SK-N-SH (cell line): ENCODE results near the gene TBL3. TPM values are rescaled to one million over a fixed set of nuclear protein-coding genes. Genes with fewer than 3 reads are reported as not detected.

ENCODE experiments used
- CTCF ChIA-PET: fragments of 300-600, 350-600 bp; formaldehyde crosslinking; extraction: SDS; loops from one replicate; lab custom pipeline; 2021; lab: Yijun Ruan, JAX
- POLR2A ChIA-PET: fragments of 350-600 bp; sonication (Branson Sonifier 250); formaldehyde crosslinking; extraction: SDS; loops from one replicate; lab custom pipeline; 2020; ENCODE audit warnings: antibody characterized with exemption, inconsistent platforms; lab: Yijun Ruan, JAX
- DNase-seq: peaks from one replicate; pipeline ENCODE4 v3.0.0; 2012
- H2AFZ ChIP-seq: fragments of 200-600 bp; sonication (generic); 2 replicates; pipeline ENCODE4 v1.8.1; 2016; ENCODE audit warnings: antibody characterized with exemption, mild to moderate bottlenecking, low read depth
- H3F3A ChIP-seq: fragments of 200-600 bp; sonication (generic); replicated peaks from 2 replicates; pipeline ENCODE3; 2016; ENCODE audit warnings: antibody characterized with exemption, mild to moderate bottlenecking; ENCODE audit not compliant: insufficient read depth
- H3K27ac ChIP-seq, 2 experiments: fragments of 200-500 bp in 1 of 2; fragments of 200-600 bp in 1 of 2; sonication (Bioruptor generic) in 1 of 2; sonication (generic), shearing (Covaris generic) in 1 of 2; 2 replicates each; pipeline versions ENCODE4 v1.5.1 to v1.6.1; 2014 to 2016; ENCODE audit warnings: low read depth in 2 of 2, inconsistent platforms in 1 of 2, low read length in 1 of 2, mild to moderate bottlenecking in 1 of 2, mixed read lengths in 1 of 2
- H3K27me3 ChIP-seq: fragments of 200-600 bp; sonication (generic), shearing (Covaris generic); 2 replicates; pipeline ENCODE4 v1.6.1; 2016; ENCODE audit warnings: mixed run types; ENCODE audit not compliant: insufficient read depth
- H3K36me3 ChIP-seq, 2 experiments: fragments of 200-500 bp in 1 of 2; fragments of 200-600 bp in 1 of 2; sonication (Bioruptor generic) in 1 of 2; sonication (generic) in 1 of 2; replicated peaks in 1 of 2; 2 replicates each; pipeline versions ENCODE3 to v1.5.1; 2014 to 2016; ENCODE audit warnings: low read length in 1 of 2, mild to moderate bottlenecking in 1 of 2; ENCODE audit not compliant: insufficient read depth in 2 of 2, control insufficient read depth in 1 of 2
- H3K4me1 ChIP-seq, 2 experiments: fragments of 200-500 bp in 1 of 2; fragments of 200-600 bp in 1 of 2; sonication (Bioruptor generic) in 1 of 2; sonication (generic), shearing (Covaris generic) in 1 of 2; 2 replicates each; pipeline versions ENCODE4 v1.5.1 to v1.6.1; 2014 to 2016; ENCODE audit warnings: low read depth in 1 of 2, low read length in 1 of 2, mixed run types in 1 of 2; ENCODE audit not compliant: insufficient read depth in 2 of 2, control insufficient read depth in 1 of 2
- H3K4me2 ChIP-seq: fragments of 200-600 bp; sonication (generic), shearing (Covaris generic); 2 replicates; pipeline ENCODE4 v1.6.1; 2017; ENCODE audit warnings: mixed run types
- H3K4me3 ChIP-seq, 2 experiments: fragments of 200-500 bp in 1 of 2; fragments of 200-600 bp in 1 of 2; sonication (Bioruptor generic) in 1 of 2; sonication (generic), shearing (Covaris generic) in 1 of 2; 2 replicates each; pipeline versions ENCODE4 v1.5.1 to v1.8.1; 2014 to 2016; ENCODE audit warnings: low read depth in 2 of 2, inconsistent platforms in 1 of 2, low read length in 1 of 2, mild to moderate bottlenecking in 1 of 2, mixed read lengths in 1 of 2, moderate library complexity in 1 of 2
- H3K79me2 ChIP-seq: fragments of 200-600 bp; sonication (generic); 2 replicates; pipeline ENCODE4 v1.8.1; 2017; ENCODE audit warnings: mild to moderate bottlenecking; ENCODE audit not compliant: insufficient read depth
- H3K9ac ChIP-seq: fragments of 200-600 bp; sonication (generic); 2 replicates; pipeline ENCODE4 v1.6.1; 2017; ENCODE audit warnings: mixed run types
- H3K9me2 ChIP-seq: fragments of 200-600 bp; sonication (generic); 2 replicates; pipeline ENCODE4 v1.6.1; 2017; ENCODE audit warnings: mixed run types
- H3K9me3 ChIP-seq: fragments of 200-600 bp; sonication (generic); 2 replicates; pipeline ENCODE4 v1.6.1; 2017; ENCODE audit warnings: mixed run types, mild to moderate bottlenecking, moderate library complexity
- H4K20me1 ChIP-seq: fragments of 200-600 bp; sonication (generic); 2 replicates; pipeline ENCODE4 v1.6.1; 2017; ENCODE audit warnings: mild to moderate bottlenecking, mixed run types; ENCODE audit not compliant: insufficient read depth
- CTCF ChIP-seq: fragments of 200-600 bp; sonication (generic); IDR thresholded peaks from 2 replicates; pipeline ENCODE4 v1.6.1; 2017; ENCODE audit warnings: antibody characterized with exemption, mild to moderate bottlenecking, moderate library complexity
- EP300 ChIP-seq, 2 experiments: IDR thresholded peaks; 2 replicates each; pipeline versions ENCODE4 v1.4.0 to v1.6.1; 2012; ENCODE audit warnings: borderline replicate concordance in 1 of 2, low read depth in 1 of 2, low read length in 1 of 2
- GABPA ChIP-seq: IDR thresholded peaks from 2 replicates; pipeline ENCODE4 v1.4.0; 2012; ENCODE audit warnings: low read depth, mild to moderate bottlenecking
- MEF2A ChIP-seq: IDR thresholded peaks from 2 replicates; pipeline ENCODE4 v1.4.0; 2012; ENCODE audit warnings: low read depth, borderline replicate concordance
- TEAD4 ChIP-seq: IDR thresholded peaks from 2 replicates; pipeline ENCODE4 v1.4.0; 2012; ENCODE audit warnings: mild to moderate bottlenecking, borderline replicate concordance; ENCODE audit not compliant: insufficient read depth
- WGBS: methylation state at CpG from one replicate; pipeline ENCODE4 v1.1.6; 2017; ENCODE audit warnings: low lambda C conversion rate; 5-methylcytosine and 5-hydroxymethylcytosine counted together
- polyA plus RNA-seq, 3 experiments: library from polyadenylated mRNA; depleted of rRNA; stranded (reverse); fragments of >200 nt; gene quantifications; 2 replicates each; pipeline ENCODE4 v1.2.3, GENCODE V29; 2012

The TBL3 gene
- polyA plus RNA-seq, 1 of the 3 experiments (the other 2 are of a cell fraction) = 37.1 TPM

GRCh38 chr16:2008631-2009163 lies 36.8 kb downstream of the TBL3 start:
- WGBS = 3% methylated on average over 8 of the region's 23 CpGs
- Histone ChIP-seq H3K9me2 (no peaks in the 10 kb centered on the region), H3K36me3 (peaks cover 0 to 6% of the 10 kb centered on the region in 2 experiments), H3K4me1 (peaks cover 24 to 58% of the 10 kb centered on the region in 2 experiments; a peak in 3 of 4 replicates), H3F3A (peaks cover 15% of the 10 kb centered on the region), H3K4me2 (peak overlapping the region; percentile 97), H3K4me3 (peak overlapping the region; percentile 90 to 91), H3K9ac (peak overlapping the region; percentile 95), H4K20me1 (peaks cover 55% of the 10 kb centered on the region), H2AFZ (no peak overlapping the region), H3K79me2 (peaks cover 67% of the 10 kb centered on the region), H3K27me3 (no peaks in the 10 kb centered on the region), H3K27ac (peak overlapping the region; percentile 72 to 75), H3K9me3 (no peaks in the 10 kb centered on the region)
- POLR2A ChIA-PET = interaction anchor here (0.6 to 1.4 kb wide), 4 partner anchors 11 to 147 kb away, joined by 3 to 8 read pairs (median 6); partner anchors contain the start of genes RPS2 and TRAF7
- CTCF ChIA-PET = interaction anchor here (1.1 to 1.7 kb wide), 7 partner anchors 13 to 139 kb away, joined by 3 to 12 read pairs (median 5); partner anchors contain the start of genes NTHL1, RPS2 and TSC2
- DNase-seq = peak; percentile 61
- 0 out of 2 replicates have a peak, but pooled peaks have one; percentile 18 for TF ChIP-seq GABPA
- TF ChIP-seq MEF2A = no peak

- WGBS = 0% methylated on average over 2 of the region's 55 CpGs
- ChIA-PET CTCF (interaction anchor here (1.1 to 1.7 kb wide), 6 partner anchors 13 to 139 kb away, joined by 3 to 12 read pairs (median 4); partner anchors contain the start of gene RPS2), POLR2A (interaction anchor here (0.6 kb wide), 2 partner anchors 45 to 146 kb away, joined by 4 to 7 read pairs; partner anchors contain the start of genes RPS2 and TRAF7)
- Histone ChIP-seq H3K9ac (peak overlapping the region; percentile 95), H2AFZ (no peak overlapping the region), H3K4me3 (peak overlapping the region; percentile 90 to 91), H3K79me2 (peaks cover 63% of the 10 kb centered on the region), H4K20me1 (peaks cover 49% of the 10 kb centered on the region), H3K4me2 (peak overlapping the region; percentile 97), H3F3A (peaks cover 10% of the 10 kb centered on the region), H3K9me2 (no peaks in the 10 kb centered on the region), H3K27me3 (no peaks in the 10 kb centered on the region), H3K27ac (peak overlapping the region; percentile 72 to 75), H3K9me3 (no peaks in the 10 kb centered on the region), H3K4me1 (peaks cover 21 to 52% of the 10 kb centered on the region in 2 experiments; a peak in 3 of 4 replicates), H3K36me3 (peaks cover 0 to 6% of the 10 kb centered on the region in 2 experiments)
- peak; percentile 70 for DNase-seq
- TF ChIP-seq TEAD4 (no peak), CTCF (no peak), EP300 (IDR thresholded peaks at IDR 0.05; ENCODE audit: borderline replicate concordance in 1 of 2, low read depth in 1 of 2, low read length in 1 of 2) (no peak)
These were observed 37.4 kb downstream of the TBL3 start for GRCh38 chr16:2009164-2009711.
